ACHN (cell line): Measurements from ENCODE around the gene MTFP1.

Experiments
- DNase-seq: peaks from one replicate; pipeline ENCODE4 v3.0.0-alpha.2; 2015
- in situ Hi-C: cut with HindIII; loops from 2 replicates; pipeline ENCODE4 v1.10.0; 2017; ENCODE audit warnings: low sequenced_read_pairs, low pct_ligation_motif_present, low pct_unique_long_range_greater_than_20kb

Gene MTFP1

DNA sequence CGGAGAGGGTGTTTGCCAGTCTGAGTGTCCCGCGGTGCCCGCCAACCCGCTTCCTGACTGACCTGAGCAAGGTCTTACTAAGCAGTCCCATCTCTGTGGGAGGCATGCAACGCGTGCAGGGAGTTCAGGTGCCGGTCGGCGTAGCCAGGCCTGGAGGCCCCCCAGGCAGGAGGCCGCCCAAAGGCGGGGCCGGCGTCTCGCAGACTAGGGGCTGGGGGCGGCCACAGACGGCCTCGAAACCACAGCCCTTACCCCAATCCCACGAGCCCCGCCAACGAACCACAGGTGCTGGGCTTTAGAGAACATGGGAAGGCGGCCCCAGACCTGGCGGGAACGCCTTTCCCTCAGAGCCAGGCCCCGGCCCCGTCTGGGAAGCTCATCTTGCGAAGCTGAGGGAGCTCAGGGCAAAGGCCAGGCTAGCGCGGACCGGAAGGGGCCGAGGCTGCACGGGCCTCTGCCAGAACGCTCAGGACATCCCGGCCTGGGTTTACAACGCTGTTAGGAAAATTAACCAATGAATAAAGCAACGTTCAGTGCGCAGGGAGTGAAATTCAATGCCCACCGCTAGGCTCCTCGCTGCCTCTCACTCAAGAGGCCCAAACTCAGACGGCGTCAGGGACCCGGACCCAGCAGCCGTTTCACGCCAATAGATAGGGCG lies 2.1 kb upstream of the MTFP1 start:
- DNase-seq: no peak
- in situ Hi-C loops: no loop called here

DNA sequence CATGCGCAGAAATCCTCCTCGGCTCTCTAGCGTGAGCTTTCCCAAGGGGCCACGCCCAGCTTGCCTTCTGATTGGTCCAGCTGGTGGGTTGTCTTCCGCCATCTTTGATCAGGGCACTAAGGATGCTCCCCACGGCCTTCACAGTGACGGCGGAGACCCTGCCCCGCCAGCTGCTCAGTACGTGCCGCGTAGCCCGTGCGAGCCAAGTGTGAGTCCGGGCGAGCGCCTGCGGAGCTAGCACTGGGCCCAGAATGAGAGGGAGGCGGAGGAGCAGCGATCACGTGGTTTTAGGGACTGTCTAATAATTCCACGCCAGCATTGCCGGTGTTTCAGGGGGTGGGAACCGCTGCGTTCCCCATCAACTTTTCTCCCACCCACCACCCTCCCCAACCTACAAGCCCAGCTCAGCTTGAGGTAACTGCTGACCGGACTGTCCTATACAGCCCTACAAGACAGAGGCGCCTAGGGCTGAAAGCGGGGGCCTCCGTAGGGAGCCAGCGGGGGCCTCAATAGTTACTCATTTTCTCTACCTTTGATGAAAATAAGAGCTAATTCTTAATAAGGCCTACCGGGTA lies 1.5 kb upstream of the MTFP1 start:
- in situ Hi-C loops: no loop called here
- peak; percentile 99 for DNase-seq

GRCh38 chr22:30424534-30425326 lies 838 bp upstream of the MTFP1 start:
- in situ Hi-C loops: no loop called here
- DNase-seq: peak; percentile 63

GRCh38 chr22:30425327-30425615 lies 297 bp upstream of the MTFP1 start:
- in situ Hi-C loops: no loop called here
- no peak for DNase-seq

GRCh38 chr22:30426388-30427353 lies 1.1 kb downstream of the MTFP1 start:
- in situ Hi-C loops: no loop called here
- peak; percentile 91 for DNase-seq

DNA sequence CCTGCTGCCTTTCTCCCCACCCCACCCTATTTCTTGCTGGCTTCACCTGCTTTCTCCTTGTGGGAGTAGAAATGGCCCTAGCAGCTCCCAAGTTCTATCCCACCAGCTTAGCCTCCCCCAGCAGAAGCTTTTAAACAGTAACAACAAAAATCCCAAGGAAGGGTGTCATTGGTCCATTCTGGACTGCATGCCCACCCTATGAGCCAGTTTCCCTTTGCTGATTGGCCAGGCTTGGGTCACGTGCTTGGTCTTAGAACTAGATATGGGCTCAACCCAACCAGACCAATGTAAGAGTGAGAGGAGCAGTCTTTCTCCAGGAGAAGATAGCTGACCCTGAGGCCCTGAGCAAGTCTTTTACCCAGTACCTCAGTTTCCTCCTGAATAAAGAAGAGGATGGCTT lies 2.3 kb downstream of the MTFP1 start:
- in situ Hi-C loops: no loop called here
- no peak for DNase-seq

- no peak for DNase-seq
- in situ Hi-C loops: no loop called here
Measured at GRCh38 chr22:30429887-30430286, 4.3 kb downstream of the MTFP1 start.

DNA sequence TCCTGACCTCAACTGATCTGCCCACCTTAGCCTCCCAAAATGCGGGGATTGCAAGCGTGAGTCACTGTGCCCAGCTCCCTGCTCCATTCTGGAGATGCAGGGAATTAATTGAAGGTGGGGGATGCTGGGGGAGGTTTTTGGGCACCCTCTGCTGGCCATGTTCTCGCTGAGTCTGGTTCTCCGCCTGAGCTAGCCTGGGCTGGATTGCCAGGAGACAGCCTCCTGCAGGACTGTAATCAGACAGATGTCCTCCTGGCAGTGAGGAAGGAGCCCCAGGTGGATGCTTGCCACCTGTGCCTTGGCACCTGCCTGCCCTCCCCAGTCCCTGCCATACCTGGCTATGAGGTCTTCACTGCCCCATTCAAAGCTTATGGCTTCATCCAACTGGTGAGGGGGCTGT lies 5.4 kb downstream of the MTFP1 start:
- in situ Hi-C loops: no loop called here
- no peak for DNase-seq

DNA sequence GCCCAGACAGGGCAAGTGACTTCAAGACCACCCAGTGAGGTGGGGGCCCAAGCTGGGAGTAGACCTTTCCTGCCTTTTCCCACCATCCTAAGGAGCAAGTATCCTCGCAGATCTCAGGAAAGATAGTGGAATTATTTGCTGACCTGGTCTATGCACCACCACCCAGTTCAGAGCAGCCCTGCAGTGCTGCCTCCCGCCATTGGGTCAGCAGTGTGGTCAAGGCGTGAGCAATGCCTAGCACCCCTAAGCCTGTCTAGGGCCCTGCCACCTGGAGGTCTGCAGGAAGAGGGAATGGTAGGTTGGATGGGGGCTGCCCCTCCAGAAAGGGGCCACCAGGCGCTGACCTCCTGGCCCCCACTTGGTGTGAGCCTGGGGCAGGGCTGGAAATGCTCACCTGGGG lies 6.5 kb downstream of the MTFP1 start:
- no peak for DNase-seq
- in situ Hi-C loops: no loop called here

DNA sequence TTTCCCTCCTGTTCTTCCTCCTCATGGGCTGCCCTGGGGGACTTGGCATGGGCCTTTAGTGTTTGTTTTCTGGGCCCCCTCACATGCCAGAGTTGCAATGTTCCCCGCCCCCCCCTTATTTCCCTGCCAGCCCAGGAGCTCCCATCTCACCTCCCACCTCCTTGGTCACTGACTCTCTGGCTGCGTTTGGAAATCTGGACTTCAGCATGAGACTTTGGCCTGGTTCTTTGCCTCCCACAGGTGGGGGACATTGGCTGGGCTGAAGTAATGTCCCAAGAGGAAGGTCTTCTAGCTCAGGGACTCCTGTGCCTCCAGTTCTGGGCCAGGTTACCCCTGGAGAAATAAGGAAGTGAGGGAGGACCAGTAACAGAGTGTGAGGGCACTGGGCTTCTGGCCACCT lies 7.0 kb downstream of the MTFP1 start:
- DNase-seq: no peak
- in situ Hi-C loops: no loop called here

DNA sequence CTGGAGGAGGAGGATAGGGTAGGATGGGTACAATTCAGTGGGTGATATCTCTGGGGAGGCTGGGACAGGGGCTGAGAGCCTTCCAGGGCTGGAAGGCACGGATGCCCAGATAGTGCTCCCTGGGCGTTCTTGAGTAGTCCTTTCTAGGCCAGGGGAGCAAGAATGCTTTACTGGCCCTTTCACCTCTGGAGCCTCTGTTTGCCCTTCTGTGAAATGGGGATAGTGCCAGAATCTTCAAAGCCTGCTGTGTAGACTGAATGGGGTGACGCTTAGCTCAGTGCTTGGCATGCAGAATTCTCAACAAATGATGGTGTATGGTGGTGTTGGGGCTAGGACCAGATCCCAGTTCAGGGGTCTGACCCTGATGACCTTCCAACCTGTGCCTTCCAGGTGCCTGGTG lies 7.7 kb downstream of the MTFP1 start:
- no peak for DNase-seq
- in situ Hi-C loops: no loop called here

GRCh38 chr22:30433773-30434172 lies 8.2 kb downstream of the MTFP1 start:
- in situ Hi-C loops: no loop called here
- DNase-seq: no peak

- no peak for DNase-seq
- in situ Hi-C loops: no loop called here
Measured at GRCh38 chr22:30434843-30435242, 9.3 kb downstream of the MTFP1 start.

DNA sequence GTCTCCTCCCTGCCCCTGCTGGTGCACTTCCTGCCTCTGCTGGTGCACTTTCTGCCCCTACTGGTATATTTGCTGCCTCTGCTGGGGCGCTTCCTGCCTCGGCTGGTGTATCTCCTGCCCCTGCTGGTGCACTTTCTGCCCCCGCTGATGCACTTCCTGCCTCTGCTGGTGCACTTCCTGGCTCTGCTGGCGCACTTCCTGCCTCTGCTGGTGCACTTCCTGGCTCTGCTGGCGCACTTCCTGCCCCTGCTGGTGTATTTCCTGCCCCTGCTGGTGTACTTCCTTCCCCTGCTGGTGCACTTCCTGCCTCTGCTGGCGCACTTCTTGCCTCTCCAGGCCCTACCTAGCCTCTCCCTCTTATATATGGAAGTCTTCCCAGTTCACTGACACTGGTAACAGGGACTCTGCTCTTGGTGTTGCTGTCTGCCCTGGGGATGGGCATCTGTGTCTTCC lies 10.1 kb downstream of the MTFP1 start:
- DNase-seq: no peak
- in situ Hi-C loops: no loop called here

GRCh38 chr22:30436196-30436595 lies 10.6 kb downstream of the MTFP1 start:
- in situ Hi-C loops: no loop called here
- no peak for DNase-seq

DNA sequence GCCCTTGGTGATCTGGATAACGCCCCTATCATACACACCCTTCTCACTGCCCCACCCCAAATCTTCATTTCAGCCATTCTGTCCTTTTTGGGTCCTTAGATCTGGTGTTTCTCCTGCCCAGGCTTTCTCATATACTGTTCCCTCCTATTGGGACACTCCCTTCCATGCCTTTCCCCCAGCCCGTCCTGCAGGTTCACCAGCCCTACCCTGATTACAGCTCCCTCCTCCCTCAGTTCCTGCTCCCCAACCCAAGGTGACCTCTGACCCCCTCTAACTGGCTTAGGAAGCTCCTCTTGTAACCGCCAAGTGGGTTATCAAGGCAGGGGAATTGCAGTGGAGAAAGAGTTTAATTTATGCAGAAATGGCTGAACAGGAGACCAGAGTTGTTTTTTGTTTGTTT lies 13.0 kb downstream of the MTFP1 start:
- DNase-seq: no peak
- in situ Hi-C loops: no loop called here

DNA sequence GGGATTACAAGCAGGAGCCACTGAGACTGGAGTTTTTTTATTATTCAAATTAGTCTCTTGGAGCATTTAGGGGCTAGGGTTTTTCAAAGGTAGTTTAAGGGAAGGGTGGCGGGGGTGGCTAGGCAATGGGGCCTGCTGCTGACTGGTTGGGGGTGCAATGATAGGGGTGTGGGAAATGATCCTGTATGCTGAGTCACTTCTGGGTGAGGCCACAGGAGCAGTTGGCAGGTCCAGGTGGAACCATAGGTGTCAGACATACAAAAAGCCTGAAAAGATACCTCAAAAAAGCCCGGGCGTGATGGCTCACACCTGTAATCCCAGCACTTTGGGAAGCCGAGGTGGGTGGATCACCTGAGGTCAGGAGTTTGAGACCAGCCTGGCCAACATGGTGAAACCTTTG lies 13.7 kb downstream of the MTFP1 start:
- DNase-seq: no peak
- in situ Hi-C loops: no loop called here

DNA sequence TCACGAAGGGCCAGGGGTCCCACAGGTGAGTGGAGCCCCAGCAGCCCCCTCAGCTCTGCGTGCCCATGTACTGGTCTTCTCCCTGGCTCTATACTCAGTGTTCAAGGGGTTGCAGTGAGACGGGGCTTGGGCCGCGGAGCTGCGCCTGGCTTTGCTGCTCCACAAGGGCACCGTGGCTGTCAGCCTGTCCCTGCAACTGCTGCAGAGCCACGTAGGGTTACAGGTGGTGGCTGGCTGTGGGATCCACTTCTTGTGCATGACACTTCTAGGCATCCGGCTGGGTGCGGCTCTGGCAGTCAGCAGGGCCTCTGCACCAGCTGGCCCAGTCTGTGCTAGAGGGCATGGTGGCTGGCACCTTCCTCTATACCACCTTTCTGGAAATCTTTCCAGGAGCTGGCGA lies 14.3 kb downstream of the MTFP1 start:
- DNase-seq: no peak
- in situ Hi-C loops: no loop called here

- DNase-seq: no peak
- in situ Hi-C loops: no loop called here
Measured at GRCh38 chr22:30441088-30441487, 15.5 kb downstream of the MTFP1 start.
